Muscle layer of colon (tissue), 2 donors: ENCODE data around the gene SLC16A5.

ENCODE experiments used
- H3K27ac ChIP-seq: one replicate; pipeline ENCODE4 v1.7.0; 2013; ENCODE audit warnings: low read depth, mild to moderate bottlenecking, low read length, moderate library complexity
- H3K27me3 ChIP-seq, 2 donors: one replicate each; pipeline ENCODE4 v1.7.0; 2013; ENCODE audit warnings: low read length in 2 of 2, mild to moderate bottlenecking in 2 of 2; ENCODE audit not compliant: insufficient read depth in 2 of 2, control insufficient read depth in 1 of 2
- H3K36me3 ChIP-seq: one replicate; pipeline ENCODE4 v1.7.0; 2013; ENCODE audit warnings: mild to moderate bottlenecking, low read length; ENCODE audit not compliant: insufficient read depth
- H3K4me1 ChIP-seq: one replicate; pipeline ENCODE4 v1.7.0; 2013; ENCODE audit warnings: mild to moderate bottlenecking, low read length; ENCODE audit not compliant: insufficient read depth
- H3K4me3 ChIP-seq, 2 donors: one replicate each; pipeline ENCODE4 v1.7.0; 2013; ENCODE audit warnings: low read length in 2 of 2, low read depth in 1 of 2, mild to moderate bottlenecking in 1 of 2, moderate library complexity in 1 of 2
- H3K9ac ChIP-seq: one replicate; pipeline ENCODE4 v1.7.0; 2013; ENCODE audit warnings: low read length
- H3K9me3 ChIP-seq: one replicate; pipeline ENCODE4 v1.7.0; 2013; ENCODE audit warnings: mild to moderate bottlenecking, low read length
- donor health status: abdominal sarcoma.
- donor health status: Adenocarcinoma of cecum.

The SLC16A5 gene

DNA sequence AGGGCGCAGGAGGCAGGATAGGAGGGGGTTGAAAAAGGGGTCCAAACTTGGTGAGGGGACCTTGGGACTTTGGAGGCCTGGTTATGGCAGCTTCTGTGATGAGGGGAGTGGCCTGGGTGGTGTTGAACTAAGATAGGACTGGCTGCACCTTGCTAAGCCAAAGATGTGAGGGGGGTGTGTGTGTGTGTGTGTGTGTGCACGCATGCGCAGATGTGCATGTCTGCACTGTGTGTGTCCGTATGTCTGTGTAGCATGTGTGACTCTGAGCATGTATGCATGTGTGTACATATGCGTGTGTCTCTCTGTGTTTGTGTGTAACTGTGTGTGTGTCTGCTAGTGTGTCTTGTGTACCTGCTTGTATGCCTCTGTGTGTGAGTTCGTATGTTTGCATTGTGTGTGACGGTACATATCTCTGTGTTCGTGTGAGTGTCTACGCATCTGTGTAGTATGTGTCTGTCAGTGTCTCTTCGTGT, 4.1 kb downstream of the SLC16A5 start:
- Histone ChIP-seq H3K27ac (no peak overlapping the region), H3K9ac (no peak overlapping the region), H3K4me3 (no peak overlapping the region), H3K9me3 (no peaks in the 10 kb centered on the region), H3K27me3 (no peaks in the 10 kb centered on the region), H3K36me3 (no peaks in the 10 kb centered on the region), H3K4me1 (peaks cover 13% of the 10 kb centered on the region)

DNA sequence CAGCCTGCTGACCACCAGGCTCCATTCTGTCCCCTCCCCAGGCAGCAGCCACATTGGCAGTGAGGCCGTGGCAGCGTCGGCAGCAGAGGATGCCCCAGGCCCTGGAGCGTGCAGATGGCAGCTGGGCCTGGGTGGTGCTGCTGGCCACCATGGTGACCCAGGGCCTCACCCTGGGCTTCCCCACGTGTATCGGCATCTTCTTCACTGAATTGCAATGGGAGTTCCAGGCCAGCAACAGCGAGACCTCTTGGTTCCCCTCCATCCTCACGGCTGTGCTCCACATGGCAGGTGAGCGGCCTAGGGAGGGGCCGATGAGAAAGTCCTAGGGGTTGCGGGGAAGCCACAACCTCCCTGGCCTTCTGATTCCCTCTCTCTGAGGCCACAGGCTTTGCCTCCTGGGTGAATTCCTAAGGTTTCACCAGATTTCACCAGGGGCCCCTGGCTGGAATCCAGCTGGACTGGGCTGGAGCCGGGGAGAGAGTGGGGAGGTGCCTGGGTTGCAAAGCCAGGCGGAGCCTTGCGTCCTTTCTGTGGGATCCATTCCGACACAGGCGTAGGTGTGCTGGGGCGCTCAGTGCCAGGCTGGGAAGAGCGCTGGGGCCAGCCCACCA, 5.9 kb downstream of the SLC16A5 start:
- H3K9me3 ChIP-seq, result no peaks in the 10 kb centered on the region
- no peak overlapping the region for H3K27ac ChIP-seq
- H3K36me3 ChIP-seq, result peaks cover 1% of the 10 kb centered on the region
- H3K27me3 ChIP-seq, result no peaks in the 10 kb centered on the region
- H3K4me1 ChIP-seq, result peaks cover 13% of the 10 kb centered on the region
- H3K9ac ChIP-seq, result no peak overlapping the region
- no peak overlapping the region for H3K4me3 ChIP-seq

DNA sequence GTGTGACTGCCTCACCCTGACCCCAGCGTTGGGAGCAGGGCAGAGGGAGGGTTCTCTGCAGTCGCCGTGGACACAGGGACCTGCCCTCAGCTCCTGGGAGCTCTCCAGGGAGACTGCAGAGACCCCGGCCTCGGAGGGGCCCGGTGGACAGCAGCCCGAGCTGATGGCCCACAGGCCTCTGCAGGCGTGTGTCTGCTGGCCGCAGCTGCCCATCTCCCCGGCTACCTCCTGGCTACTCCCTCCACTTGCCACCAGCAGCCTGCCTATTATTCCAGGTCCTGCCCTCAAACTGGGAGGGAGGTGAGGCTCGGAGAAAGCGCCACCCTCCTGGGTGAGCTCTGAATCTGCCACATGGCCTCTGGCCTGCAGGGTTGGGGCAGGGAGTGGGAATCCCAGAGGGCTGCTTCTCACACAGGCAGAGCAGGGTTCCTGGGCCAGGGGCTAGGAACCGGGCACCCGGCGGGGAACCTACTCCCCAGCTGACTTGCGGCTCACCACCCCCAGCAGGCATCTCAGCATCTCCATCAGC, 7.2 kb downstream of the SLC16A5 start:
- no peak overlapping the region for H3K4me3 ChIP-seq
- H3K4me1 ChIP-seq, result peaks cover 13% of the 10 kb centered on the region
- H3K27ac ChIP-seq, result no peak overlapping the region

DNA sequence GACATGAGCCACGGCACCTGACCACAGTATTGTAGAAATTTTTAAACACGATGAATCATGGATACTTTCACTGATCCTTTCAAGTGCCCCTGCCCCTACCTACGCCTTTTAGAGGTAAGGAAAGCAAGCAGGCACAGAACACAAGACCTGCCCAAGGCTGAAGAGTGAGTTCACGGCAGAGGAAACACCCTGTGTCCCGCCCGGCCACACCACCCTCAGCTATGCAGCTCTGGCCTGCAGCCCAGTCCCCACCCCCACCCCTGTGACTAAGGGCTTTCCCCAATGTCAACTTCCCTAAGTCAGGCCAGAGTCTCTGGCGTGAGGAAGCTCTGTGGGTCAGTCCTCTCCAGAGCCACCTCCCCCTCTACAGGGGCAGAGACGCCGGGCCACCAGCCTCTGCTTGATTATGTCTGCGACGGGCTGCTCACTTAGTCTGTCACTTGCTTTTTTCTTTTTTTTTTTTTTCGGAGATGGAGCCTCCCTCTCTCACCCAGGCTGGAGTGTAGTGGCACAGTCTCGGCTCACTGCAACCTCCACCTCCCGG, 8.4 kb downstream of the SLC16A5 start:
- H3K9me3 ChIP-seq, result no peaks in the 10 kb centered on the region
- H3K27me3 ChIP-seq, result no peaks in the 10 kb centered on the region
- no peak overlapping the region for H3K4me3 ChIP-seq
- peaks cover 18% of the 10 kb centered on the region for H3K36me3 ChIP-seq
- no peak overlapping the region for H3K27ac ChIP-seq
- peaks cover 8% of the 10 kb centered on the region for H3K4me1 ChIP-seq
- no peak overlapping the region for H3K9ac ChIP-seq

More for the DNA sequence above, 7.2 kb downstream of the SLC16A5 start:
- Histone ChIP-seq H3K9me3 (no peaks in the 10 kb centered on the region), H3K9ac (no peak overlapping the region), H3K27me3 (no peaks in the 10 kb centered on the region), H3K36me3 (peaks cover 9% of the 10 kb centered on the region)

DNA sequence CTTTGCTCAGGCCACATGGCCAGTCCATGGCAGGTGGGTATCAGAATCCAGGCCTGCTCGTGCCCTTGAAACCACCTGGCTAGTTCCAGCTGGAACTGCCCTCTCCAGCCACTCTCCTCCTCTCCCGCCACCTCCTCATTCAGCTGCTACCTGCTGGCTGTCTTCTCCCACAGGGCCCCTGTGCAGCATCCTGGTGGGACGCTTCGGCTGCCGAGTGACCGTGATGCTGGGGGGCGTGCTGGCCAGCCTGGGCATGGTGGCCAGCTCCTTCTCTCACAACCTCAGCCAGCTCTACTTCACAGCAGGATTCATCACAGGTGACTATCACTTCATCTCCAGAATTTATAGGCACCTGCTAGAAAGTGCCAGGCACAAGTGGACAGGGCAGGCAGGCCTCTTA, 10.1 kb downstream of the SLC16A5 start:
- no peak overlapping the region for H3K27ac ChIP-seq
- peaks cover 18% of the 10 kb centered on the region for H3K36me3 ChIP-seq
- H3K4me1 ChIP-seq, result no peaks in the 10 kb centered on the region

DNA sequence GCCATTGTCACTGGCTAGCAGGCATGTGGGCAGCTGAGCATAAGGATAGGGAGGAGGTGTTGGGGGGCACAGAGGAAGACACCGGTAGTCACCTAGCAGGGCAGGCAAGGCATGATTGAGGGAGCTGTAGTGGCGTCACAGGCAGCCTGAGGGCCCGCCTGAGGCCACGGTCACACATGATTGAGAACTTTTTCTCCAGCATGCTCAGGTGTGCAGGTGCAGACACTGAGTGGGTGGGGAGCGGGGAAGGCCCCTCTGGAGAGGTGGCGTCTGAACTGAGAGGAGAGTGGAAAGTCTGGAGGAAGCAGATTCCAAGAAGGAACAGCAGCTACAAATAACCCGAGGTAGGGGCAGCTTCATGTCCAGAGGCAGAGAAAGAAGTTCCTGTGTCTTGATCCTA, 11.1 kb downstream of the SLC16A5 start:
- no peaks in the 10 kb centered on the region for H3K9me3 ChIP-seq
- no peak overlapping the region for H3K9ac ChIP-seq
- no peak overlapping the region for H3K27ac ChIP-seq
- peaks cover 18% of the 10 kb centered on the region for H3K36me3 ChIP-seq
- H3K4me3 ChIP-seq, result no peak overlapping the region
- no peaks in the 10 kb centered on the region for H3K27me3 ChIP-seq
- no peaks in the 10 kb centered on the region for H3K4me1 ChIP-seq

More for the DNA sequence above, 10.1 kb downstream of the SLC16A5 start:
- Histone ChIP-seq H3K9me3 (no peaks in the 10 kb centered on the region), H3K9ac (no peak overlapping the region), H3K4me3 (no peak overlapping the region), H3K27me3 (no peaks in the 10 kb centered on the region)

DNA sequence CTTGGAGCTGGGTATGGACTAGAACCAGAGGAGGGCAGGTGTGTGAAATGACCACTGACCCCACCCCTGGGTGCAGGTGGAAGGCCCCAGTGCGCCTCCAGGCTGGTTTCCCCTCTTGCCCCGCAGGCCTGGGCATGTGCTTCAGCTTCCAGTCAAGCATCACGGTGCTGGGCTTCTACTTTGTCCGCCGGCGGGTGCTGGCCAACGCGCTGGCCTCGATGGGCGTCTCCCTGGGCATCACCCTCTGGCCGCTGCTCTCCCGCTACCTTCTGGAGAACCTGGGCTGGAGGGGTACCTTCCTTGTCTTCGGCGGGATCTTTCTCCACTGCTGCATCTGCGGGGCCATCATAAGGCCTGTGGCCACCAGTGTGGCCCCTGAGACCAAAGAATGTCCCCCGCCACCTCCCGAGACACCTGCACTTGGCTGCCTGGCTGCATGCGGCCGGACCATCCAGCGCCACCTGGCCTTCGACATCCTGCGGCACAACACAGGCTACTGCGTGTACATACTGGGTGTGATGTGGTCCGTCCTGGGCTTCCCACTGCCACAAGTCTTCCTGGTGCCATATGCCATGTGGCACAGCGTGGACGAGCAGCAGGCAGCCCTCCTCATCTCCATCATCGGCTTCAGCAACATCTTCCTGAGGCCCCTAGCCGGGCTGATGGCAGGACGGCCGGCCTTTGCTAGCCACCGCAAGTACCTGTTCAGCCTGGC, 12.3 kb downstream of the SLC16A5 start:
- H3K27ac ChIP-seq, result no peak overlapping the region

DNA sequence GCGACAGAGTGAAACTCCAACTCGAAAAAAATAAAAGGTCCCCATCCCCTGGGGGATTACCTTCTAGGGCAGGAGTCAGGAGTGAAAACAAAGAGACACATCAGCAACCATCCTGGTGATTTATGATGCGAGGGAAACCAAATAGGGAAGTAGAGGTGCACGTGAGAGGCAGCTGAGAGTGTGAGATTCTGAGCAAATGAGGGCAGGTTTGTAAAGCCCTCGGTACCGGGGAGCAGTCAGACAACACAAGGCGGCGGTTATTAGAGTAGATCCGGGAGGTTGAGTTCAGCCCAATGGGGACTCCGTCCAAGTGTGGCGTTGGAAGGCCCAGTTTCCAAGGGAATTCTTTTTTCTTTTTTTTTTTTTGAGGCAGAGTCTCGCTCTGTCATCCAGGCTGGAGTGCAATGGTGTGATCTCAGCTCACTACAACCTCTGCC, 14.6 kb downstream of the SLC16A5 start:
- H3K4me3 ChIP-seq, result no peak overlapping the region
- no peak overlapping the region for H3K27ac ChIP-seq
- H3K9ac ChIP-seq, result no peak overlapping the region
- peaks cover 18% of the 10 kb centered on the region for H3K36me3 ChIP-seq
- H3K9me3 ChIP-seq, result no peaks in the 10 kb centered on the region
- no peaks in the 10 kb centered on the region for H3K27me3 ChIP-seq
- no peaks in the 10 kb centered on the region for H3K4me1 ChIP-seq

More for the DNA sequence above, 12.3 kb downstream of the SLC16A5 start:
- no peaks in the 10 kb centered on the region for H3K27me3 ChIP-seq
- H3K9ac ChIP-seq, result no peak overlapping the region
- no peaks in the 10 kb centered on the region for H3K9me3 ChIP-seq
- peaks cover 18% of the 10 kb centered on the region for H3K36me3 ChIP-seq
- H3K4me3 ChIP-seq, result no peak overlapping the region
- H3K4me1 ChIP-seq, result no peaks in the 10 kb centered on the region

DNA sequence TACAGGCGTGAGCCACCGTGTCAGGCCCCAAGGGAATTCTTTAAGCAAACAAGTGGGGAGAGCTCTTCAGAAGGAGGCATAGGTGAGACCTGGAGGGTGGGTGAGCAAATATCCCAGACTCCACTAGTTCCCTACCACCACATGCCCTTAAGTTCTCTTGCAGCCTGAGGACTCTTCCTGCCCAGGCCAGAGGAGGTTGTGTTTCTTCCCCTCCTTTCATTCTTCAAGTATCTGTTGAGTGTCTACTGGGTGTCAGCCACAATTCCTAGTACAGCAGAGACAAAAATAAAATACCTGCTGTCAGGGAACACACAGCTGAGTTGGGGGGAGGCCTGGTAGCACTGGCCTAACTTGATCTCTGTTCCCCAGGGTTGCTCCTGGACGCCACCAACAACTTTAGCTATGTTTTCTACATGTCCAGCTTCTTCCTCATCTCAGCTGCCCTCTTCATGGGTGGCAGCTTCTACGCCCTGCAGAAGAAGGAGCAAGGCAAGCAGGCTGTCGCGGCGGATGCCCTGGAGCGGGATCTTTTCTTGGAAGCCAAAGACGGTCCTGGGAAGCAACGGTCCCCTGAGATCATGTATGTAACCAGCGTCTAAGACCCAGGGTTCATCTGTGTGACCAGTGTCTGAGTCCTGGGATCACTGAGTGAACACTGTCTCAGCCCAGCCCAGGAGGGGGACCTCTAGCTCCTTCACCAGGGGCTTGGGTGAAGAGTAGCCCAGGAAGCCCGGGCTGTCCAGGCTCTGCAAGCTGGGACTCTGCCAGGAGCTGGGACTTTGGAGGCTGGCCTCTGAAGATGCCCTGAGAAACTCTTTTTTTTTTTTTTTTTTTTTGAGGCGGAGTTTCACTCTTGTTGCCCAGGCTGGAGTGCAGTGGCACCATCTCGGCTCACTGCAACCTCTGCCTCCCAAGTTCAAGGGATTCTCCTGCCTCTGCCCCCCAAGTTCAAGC, 16.1 kb downstream of the SLC16A5 start:
- peaks cover 1% of the 10 kb centered on the region for H3K4me1 ChIP-seq
- H3K9me3 ChIP-seq, result no peaks in the 10 kb centered on the region
- H3K4me3 ChIP-seq, result no peak overlapping the region
- H3K27ac ChIP-seq, result no peak overlapping the region
- no peak overlapping the region for H3K9ac ChIP-seq
- H3K27me3 ChIP-seq, result no peaks in the 10 kb centered on the region
- H3K36me3 ChIP-seq, result peaks cover 14% of the 10 kb centered on the region

DNA sequence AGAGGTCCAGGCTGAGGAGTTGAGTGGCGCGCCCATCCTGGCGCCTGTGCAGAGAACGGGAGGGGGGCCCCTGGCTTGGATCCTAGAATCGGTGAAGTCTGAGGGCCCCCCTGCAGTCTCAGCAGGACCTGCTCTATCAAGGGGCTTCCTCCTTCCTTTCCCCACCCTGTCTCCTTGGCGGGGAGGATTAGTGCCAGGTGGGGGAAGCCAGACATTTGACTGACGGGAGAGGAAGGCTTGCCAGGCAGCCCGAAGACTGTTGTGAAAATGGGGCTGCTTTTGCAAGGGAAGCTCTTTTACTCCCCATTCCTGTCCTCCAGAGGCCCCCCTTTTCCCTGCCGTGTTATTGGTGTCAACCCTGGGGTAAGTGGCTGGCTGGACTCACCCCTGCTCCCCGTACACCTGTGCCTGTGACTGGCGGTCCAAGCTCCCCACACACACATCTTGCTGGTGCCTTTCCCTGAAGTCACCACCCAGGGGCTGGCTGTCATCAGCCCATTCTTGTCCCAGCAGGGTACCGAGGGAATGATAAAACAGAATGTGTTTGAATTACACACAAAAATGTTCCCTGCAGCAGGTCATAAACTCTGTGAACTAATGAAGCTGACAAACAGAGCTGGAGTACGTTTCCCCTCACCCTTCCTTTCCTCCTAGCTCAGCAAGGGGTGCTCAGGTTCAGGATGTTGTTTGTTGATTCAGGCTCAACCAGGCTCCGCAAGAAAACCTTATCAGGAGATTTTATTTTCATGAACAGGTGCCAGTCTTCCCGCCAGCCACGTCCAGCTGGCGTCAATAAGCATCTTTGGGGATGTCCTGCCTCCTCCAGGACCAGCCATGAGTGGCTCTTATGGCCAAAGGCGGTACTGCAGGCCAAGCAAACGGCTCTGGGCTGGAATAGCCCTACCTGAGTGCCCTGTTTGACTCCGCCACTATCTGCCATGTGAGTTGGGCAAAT, 17.6 kb downstream of the SLC16A5 start:
- no peaks in the 10 kb centered on the region for H3K9me3 ChIP-seq
- H3K4me3 ChIP-seq, result no peak overlapping the region
- H3K27me3 ChIP-seq, result no peaks in the 10 kb centered on the region
- no peak overlapping the region for H3K9ac ChIP-seq
- H3K4me1 ChIP-seq, result peaks cover 7% of the 10 kb centered on the region
- H3K36me3 ChIP-seq, result peaks cover 4% of the 10 kb centered on the region
- H3K27ac ChIP-seq, result no peak overlapping the region
